ENCODE results near the gene MRPL55.

The MRPL55 gene

DNA sequence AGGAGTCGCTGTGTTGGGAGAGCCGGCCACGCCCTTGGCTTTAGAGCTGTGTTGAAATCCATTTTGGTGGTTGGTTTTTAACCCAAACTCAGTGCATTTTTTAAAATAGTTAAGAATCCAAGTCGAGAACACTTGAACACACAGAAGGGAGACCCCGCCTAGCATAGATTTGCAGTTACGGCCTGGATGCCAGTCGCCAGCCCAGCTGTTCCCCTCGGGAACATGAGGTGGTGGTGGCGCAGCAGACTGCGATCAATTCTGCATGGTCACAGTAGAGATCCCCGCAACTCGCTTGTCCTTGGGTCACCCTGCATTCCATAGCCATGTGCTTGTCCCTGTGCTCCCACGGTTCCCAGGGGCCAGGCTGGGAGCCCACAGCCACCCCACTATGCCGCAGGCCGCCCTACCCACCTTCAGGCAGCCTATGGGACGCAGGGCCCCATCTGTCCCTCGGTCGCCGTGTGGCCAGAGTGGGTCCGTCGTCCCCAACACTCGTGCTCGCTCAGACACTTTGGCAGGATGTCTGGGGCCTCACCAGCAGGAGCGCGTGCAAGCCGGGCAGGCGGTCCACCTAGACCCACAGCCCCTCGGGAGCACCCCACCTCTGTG, 10.7 kb downstream of the MRPL55 start:
- DNase-seq: no peak

DNA sequence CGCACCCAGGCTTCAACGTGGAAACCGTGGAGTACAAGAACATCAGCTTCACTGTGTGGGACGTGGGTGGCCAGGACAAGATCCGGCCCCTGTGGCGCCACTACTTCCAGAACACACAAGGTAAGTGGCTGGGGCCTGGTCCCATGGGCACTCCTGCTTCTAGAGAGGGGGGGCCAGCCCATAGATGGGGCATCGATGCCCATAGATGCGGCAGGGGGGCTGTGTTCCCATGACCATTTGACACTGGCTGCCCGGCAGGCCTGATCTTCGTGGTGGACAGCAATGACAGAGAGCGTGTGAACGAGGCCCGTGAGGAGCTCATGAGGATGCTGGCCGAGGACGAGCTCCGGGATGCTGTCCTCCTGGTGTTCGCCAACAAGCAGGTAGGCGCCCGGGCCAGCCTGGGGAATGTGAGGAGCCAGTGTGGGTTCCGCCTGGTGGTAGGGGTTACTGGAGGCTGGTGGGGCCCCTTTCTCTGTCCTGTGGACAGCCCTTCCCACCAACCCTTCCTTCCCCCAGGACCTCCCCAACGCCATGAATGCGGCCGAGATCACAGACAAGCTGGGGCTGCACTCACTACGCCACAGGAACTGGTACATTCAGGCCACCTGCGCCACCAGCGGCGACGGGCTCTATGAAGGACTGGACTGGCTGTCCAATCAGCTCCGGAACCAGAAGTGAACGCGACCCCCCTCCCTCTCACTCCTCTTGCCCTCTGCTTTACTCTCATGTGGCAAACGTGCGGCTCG, 11.6 kb downstream of the MRPL55 start:
- no peak for DNase-seq

DNA sequence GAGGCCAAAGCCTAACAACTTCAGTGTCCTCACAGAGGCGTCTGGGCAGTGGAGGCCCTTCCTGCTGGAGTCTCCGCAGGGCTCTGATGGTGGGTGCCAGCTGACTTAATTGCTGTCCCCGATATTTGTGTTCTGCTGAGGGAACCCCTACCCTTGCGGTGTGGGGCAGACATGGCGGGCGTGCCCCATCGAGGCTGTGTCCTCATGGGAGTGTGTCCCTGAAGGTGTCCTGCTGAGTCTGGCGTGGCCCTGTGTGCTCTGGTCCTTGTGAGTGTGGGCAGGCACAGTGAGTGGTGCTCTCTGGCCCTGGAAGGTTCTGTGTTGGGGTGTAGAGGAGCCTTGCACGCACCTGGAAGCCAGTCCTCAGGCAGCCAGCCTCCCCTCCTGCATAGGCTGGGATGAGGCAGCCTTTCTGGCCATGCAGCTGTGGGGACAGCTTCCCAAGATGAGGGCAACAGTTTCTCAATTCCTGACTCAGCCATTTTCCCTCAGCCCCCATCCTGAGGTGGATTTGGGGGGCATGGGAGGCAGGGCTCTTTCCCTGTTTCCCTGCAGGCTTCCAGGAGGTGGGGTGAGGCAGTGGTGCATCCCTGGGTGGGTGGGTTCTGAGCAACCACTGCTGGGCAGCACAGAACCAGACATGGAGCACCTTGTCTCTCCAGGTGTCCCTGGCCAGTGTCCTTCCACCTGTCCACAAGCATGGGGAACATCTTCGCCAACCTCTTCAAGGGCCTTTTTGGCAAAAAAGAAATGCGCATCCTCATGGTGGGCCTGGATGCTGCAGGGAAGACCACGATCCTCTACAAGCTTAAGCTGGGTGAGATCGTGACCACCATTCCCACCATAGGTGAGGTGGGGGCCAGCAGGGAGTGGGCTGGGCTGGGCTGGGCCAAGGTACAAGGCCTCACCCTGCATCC, 12.4 kb downstream of the MRPL55 start:
- no peak for DNase-seq

DNA sequence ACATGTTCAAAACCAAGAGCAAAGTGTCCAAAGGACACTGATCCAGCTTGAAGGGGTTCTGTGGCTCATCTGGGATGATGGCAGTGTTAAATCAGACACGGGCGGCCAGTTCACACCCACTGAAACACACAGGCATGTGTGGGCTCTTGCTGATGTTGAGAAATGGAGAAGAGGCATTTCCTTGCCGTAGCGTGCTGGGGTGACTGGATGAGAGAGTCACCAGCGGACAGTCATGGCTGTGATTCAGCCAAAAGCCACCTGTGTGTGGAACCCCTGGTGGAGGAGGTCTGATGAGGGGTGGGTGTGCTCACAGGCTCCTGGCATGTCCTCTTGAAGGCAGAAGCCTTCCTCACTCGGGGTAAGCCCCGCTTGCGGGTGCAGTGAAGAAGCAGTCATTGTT, 13.2 kb downstream of the MRPL55 start:
- DNase-seq: no peak

DNA sequence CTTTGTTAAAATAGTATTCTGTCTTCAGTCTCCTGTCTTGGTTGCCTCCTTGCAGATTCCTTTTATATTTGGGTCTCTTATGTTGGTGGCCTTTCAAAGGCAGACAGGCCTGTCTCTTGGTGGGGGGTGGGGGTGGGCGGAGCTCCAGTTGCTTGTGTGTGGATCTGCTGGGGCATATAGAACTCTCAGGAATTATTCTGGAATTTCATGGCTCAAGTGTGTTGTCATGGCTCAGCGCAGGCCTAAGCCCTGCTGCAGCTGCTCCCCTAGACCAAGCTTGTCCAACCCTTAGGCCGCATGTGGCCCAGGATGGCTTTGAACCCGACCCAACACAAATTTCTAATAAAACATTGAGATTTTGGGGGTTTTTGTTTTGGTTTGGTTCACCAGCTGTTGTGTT, 13.9 kb downstream of the MRPL55 start:
- DNase-seq: no peak

DNA sequence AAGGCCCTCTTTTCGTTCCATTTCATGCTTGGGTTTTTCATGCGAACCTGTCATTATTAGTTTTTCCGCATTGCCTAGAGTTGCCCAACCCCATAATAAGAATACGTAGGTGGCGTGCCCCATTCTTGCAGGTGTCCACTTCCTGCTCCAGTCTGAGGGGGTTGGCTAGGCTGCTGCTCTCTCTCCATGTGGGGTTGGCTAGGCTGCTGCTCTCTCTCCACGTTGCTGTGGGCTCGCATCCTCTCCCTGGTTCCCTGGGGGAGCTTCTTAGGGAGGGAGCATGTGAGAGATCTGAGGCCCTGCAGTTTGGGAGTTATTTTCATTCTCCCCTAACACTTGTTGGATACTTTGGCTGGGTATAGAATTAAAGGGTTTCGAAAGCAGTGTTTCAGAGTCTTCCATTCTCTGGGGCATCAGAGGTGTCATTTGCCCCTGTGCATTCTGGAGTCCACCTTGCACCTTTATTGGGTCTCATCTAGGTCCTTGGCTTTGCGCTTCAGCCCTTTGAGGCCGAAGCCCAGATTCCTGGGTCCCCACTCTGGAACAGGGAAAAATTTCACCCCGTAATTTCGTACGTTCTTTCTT, 14.6 kb downstream of the MRPL55 start:
- no peak for DNase-seq

DNA sequence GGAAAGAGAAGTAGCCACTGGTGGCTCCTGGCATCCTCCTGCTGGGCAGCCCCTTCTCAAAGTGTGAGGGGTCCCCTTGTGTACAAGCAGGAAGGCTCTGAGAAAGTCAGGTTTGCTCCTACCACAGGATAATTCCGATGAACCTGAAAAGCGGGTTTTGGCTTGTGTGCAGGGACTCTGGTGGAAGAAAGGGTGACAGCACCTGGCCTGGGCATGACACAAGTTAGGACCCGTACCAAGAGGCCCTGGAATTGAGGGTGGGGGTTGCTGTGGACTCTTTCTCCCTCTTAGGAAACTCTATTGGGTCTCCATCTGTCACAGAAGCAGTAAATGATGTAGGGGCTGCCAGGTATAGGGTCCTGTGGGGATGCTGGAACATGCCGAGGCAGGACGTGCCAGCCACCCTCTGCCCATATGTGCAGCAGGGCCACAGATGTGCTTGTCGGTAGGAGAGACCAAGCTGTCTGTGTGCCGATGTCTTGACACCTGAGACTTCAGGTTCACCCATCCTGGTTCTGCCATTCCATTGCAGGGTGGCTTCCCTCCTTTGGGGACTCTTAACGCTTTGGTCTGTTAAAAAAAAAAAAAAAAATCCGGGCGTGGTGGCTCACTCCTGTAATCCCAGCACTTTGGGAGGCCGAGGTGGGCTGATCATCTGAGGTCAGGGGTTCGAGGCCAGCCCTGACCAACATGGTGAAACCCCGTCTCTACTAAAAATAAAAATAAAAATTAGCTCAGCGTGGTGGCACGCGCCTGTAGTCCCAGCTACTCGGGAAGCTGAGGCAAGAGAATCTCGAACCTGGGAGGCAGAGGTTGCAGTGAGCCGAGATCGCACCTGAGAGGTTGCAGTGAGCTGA, 15.8 kb downstream of the MRPL55 start:
- DNase-seq: no peak

DNA sequence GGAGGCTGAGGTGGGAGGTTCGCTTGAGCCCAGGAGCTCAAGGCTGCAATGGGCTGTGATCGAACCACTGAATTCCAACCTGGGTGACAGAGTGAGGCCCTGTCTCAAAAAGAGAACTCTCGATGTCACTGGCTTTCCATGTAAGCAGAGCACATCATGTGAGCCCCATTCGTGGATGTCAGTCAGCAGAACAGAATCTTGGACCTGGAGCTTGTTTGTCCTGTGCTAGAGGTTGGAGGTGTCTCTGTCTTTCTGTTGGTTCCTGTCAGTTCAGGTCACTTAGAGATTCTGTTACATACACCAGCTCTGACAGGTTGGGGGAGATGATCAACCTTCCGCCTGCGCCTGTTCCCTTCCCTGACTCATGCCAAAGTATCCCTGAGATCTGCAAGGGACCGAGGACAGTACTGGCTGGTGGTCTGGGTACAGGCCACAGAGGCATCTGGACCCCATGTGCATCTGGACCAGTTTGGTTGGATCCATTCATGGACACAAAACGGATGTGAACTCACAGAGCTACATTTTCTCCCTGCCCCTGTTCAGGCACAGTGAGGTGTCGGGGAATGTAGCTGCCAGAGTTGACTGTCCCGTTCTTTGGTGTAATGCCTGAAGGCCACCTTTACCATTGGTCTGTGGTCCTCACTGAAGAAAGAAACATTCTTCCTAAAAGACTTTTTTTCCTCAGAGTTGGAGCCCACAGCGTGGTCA, 16.6 kb downstream of the MRPL55 start:
- DNase-seq: no peak

DNA sequence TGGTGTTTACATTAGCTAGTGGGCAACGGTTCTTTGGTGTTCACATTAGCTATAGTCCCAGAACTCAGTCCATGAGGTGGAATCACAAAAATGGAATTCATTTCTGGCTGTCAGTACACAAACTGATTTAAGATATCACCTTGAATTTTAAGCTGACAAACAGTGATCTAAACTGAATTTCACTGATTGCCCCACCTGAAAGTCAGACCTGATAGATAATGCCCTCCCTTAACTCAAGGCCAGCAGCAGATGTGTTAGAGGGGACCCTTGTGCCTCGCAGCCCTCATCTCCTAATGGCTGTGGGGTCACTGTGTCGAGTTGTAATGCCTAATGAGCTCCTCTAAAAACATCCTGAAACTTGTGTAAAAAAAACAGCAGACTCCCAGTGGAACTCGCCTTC, 18.0 kb downstream of the MRPL55 start:
- DNase-seq: no peak

DNA sequence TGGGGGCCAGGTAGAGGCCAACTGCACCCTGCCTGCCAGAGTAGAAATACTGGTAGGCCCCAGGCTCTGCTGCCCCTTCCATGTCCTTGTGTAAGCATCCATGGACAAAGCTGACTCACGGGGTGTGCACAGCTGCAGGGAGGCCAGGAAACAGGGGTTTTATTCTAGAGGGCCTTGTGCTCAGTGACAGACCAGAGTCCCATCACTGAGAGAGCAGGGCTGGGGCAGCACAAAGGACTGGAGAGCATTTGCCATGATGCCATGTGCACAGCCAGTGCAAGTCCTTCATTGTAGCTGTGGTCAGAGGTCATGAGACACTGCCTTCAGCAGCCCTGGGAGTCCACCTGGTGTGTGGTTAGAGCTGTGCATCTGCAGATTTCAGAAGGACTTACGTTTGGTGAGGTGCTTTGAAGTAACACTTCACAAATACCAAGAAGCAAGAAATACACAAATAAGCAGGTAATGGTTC, 18.5 kb downstream of the MRPL55 start:
- no peak for DNase-seq

DNA sequence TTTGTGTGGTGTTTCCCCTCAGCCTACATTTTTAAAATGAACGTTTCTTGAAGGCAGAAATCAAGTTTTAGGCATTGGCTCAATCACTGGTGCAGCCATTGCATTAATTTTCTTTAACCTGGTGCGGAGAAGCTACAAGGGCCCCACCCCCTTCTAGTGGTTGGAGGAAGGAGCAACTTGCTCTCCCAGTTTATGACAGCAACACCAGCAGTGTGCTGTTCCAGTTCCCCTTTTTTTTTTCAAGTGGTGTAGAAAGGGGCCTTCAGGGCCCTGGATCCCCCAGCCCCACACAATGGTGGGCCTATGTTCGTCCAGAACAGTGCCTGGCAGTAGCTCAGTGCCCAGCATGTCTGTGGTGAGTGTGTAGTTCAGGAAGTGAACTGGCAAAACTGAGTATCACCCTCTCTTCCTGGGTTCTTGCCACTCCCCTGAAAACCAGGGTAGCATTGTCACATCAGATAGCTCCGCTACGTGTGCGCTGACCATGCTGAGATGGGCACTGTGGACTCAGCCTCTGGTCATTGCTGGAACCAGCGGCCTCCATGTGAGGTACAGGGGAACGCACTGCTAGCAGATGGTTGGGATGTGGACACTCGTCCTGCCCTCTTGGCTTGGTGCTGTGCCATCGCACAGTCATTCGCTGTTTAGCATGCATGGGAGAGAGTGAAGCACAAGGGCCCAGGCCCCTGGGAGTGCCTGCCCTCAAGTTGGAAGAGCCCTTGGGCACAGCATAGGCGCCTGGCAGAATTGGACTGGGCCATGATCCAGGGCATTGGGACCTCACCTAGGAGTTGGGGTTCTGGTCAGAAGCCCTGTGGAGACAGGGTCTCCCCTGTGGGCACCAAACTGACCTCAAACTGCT, 19.3 kb downstream of the MRPL55 start:
- no peak for DNase-seq

DNA sequence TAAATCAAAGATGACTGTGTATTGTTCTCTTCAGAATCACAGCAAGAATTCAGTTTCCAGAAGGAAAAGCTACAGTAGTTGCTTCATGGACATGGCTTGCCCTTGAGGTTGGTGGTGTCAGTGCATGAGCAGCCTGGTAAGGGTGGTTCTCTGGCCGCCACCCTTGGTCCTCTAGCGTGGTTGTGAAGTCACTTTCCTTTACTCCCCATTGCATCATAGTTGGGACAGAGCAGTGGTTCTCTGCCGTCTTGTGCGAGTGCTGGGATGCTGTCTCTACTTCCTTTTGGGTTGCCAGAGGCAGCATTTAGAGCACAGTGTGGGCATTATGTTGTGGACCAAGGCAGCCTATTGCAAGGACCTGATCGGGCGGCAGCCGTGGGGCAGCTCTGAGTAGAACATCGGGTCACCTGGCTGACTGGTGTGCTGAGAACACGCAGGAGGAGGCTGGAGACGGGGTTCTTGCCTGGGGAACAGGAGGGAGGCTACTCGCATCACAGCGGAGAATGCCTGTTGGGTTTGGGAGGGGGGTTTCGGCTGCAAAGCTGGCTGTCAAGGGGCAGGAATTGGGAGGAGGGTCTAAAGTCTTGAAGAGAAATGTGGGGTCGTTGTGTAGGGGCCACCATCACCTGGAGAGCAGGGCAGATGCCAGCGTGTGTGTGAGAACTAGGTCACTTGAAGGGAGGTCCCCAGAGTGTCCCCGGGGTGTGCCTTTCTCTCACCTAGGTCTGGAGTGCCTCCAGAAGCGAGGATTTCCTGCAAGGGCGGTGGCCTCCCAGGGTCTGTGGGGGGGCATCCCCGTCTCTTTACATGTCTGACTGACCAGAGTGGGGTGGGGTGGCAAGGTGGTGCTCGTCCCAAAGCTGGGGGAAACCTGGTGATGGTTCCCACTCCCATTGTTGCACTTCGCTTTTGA, 20.3 kb downstream of the MRPL55 start:
- DNase-seq: no peak

DNA sequence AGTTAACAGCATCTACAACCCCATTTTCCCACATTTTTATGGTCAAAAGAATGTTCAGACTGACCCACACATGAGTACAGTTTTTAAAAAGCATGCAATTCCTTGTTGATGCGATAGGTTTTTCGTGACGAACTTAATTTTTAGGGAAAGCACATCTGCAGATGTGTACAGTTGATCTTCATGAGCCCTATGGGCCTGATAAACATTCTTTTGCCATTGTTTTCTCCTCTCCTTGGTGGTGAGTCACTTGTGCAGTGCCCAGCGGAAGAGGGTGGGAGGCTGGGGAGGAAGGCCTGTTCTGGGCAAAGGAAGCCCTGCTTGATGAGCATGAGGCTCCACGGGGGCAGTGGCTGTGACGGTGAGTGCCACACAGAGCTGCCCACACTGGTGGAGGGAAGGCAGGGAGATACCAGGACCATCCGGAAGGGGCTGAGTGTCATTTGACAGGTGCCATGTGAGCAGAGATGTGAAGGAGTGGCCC, 21.3 kb downstream of the MRPL55 start:
- no peak for DNase-seq

DNA sequence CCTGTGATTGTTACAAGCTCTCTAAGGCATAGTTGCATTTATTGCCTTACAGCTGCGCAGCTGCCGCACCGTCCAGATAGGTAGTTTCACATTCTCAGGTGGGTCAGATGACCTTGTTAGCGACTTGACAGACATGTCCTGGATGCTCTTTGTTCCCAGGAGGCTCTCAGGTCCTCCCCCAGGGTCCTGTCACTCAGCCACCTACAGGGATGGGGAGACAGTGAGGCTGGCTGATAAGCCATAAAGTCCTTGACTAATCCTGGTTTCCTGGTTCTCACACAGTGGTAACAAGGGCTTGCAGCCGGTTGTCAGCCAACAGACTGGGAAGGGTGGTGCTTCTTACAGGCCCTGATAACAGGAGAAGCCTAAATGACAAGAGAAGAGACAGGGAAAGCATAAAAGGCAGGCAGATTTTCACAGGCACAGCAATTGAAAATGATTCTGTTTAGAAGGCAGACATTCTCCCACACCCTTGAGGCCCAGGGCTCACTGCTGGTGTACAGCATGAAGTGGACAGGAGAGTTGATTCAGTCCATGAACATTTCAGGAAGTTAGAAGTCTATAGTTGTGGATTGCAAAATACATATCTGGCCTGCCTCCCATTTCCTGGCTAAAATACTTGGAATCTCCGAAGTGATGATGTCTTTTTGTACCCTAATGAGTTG, 23.7 kb downstream of the MRPL55 start:
- no peak for DNase-seq

DNA sequence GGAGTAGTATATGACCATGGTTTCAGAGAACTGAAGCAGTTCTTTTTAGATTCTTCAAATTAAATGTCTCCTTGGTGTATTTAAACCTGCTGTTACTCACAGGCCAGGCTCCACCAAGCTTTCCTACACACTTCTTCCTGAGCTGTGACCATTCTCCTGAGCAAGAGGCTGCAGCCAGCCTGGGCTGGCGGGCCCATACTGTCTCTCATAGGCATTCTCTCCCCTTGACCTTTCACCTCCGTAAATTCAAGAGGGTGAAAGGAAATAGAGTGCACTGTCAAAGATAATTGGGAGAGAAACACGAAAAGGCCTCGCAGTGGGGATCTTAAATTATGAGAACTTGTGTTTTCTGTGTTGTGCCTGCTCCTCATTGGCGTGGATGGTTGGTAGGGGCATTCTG, 24.3 kb downstream of the MRPL55 start:
- DNase-seq: no peak

DNA sequence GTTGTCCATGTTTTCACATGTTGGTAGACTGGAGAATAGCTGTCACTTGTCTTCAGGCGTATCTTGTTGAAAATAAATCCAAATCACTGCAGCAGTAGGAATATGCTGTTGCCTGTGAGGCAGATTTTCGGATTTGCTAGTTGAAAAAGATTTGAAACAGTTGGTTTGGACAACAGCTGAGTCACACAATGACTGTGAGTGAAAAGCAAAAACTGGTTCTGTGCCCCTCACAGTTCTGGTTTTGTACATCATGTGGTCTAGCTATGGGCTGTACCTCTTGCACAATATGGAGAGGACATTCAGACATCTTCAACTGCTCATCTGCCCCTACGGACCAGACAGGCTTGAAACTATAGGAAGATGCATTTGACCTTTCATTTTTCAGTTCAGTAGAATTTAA, 24.8 kb downstream of the MRPL55 start:
- DNase-seq: no peak

DNA sequence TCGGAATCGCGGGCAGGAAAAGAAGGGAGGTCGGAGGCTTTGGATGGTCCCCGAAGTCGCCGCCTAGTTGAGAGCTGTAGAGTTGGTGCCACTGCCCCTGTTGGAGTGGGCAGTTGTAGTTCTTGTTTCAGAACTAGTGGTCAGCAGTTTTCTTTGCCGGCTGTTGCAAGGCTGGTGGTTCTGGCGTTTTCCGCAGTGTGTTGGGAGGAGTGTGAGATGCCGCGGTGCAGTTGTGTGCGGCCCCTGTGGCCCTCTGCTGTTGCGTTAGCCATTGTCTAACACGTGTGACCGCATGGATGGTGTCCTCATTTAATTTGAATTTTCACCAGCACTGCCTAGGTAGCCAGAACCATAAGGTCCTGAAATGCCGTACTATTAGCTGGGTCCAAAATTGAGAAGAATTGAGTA, 25.2 kb downstream of the MRPL55 start:
- no peak for DNase-seq
